Raji (cell line): Measurements from ENCODE around the gene NUAK2.

Source experiments
- POLR2A ChIP-seq: IDR thresholded peaks from 2 replicates; pipeline ENCODE4 v1.6.1; 2011; ENCODE audit warnings: low read depth, low read length, control low read depth; ENCODE audit not compliant: insufficient read depth

NUAK2 gene

DNA sequence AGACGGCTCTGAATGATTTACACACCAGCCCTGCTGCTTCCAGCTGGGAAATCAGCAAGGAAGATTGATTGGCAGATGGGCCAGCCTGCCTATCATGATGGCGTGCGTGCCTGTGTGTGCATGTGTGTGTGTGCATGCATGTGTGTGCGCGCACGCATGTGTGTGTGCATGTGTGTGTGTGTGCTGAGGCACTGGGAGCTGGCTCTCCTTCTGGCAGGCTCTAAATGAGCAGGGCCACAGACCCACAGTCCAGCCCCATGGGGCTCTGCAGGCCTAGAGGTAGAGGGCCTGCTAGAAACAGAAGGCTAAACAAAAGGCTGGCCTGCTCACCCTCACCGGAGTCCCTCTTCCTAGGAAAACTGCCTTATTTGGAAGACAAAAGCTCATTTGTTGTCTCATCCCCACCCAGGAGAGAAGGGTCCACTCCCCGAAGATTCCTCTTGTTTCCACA is 29.2 kb upstream of the NUAK2 start:
- TF ChIP-seq POLR2A: no peak

DNA sequence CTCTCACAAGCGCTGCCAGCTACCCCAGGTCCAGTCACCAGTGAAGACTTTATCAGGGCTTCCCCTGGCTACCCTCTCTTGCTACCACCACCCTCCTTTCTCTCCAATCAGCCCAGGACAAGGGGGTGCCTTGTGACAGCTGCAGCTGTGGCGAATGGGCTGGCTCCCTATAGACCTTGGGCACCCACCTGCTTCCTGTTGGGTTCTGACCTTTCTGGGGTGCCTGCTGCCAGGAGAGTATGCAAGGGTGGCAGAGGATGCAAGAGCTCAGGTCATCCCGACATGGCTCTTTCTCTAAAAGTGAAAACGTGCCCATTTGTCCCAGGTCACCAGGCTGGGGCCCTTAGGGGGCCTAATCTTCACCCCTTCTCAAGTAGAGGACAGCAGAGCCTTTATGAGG is 28.6 kb upstream of the NUAK2 start:
- no peak for TF ChIP-seq POLR2A

DNA sequence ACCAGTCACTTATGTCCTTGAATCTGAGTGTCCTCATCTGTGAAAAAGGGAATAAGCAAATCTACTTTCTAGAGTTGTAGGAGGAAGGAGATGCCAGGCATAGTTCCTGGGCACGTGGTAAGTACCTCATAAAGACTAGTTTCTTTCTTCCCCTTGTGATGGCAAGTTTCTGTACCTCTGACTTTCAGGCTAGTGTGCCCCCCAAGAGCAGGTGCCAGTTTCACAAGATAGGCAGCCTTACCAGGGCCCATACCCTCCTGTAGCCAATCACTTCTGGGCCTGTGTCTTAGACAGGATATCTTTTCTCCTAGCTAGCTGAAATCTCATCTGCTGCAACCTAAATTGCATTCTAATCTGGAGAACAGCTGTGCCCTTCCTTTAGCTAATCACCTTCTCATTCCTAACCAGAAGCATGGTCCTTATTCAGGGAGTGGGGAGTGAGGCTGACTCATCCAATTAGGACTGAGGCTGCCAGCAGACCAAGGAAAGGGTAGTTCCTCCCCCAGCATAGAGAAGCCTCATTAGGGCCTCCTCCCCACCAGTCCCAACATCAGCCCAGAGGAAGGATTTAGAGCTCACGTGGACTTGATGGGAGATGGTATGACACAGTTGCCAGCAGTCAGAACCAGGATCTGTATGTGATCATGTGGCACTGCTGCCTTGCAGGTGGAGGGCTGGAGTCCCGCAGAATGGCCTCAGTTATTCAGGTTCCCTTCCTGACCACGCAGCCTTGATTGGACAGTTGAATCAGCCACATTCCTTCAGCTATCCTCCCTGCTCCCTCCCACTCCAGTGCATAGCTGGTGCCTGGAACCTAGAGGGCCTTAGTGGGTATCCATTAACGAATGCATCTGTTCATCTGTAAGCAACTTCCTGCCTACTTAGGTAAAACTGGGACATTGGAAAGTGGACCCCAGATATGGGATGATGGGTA is 27.3 kb upstream of the NUAK2 start:
- TF ChIP-seq POLR2A: no peak

DNA sequence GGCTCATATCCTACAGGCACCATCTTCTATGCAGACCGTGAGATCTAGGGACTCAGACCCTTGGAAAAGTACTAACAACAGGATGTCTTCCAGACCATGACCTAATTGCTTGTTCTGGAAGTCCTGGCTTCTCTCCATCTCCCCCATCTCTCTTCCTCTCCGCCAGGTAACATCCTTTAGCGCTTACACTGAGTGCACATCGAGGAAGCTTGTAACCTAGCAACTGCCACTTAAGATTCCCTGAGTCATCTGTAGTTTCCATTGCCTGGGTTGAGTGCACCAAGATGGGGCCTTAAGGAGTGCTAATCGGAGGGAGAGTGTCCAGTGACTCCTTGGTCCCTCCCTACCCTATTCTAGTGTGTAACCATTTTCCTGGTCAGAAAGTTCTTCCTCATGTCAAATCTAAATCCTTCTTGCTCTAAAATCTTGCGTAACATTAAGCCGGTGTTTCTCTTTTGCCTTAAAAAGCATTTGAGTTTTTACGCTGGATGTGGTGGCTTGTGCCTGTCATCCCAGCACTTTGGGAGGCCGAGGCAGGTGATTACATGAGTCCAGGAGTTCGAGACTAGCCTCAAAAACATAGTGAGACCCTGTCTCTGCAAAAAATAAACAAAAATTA is 25.5 kb upstream of the NUAK2 start:
- TF ChIP-seq POLR2A: no peak

DNA sequence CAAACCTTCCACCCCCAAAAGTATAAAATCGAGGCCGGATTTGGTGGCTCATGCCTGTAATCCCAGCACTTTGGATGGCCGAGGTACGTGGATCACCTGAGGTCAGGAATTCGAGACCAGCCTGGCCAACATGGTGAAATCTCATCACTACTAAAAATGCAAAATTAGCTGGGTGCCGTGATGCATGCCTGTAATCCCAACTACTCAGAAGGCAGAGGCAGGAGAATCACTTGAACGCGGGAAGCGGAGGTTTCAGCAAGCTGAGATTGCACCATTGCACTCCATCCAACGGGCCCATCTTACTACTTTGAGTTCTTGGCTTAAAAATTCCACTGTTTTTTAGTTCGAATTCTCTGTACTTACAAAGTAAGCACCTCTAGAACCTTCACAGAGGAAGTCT is 24.2 kb upstream of the NUAK2 start:
- no peak for TF ChIP-seq POLR2A

DNA sequence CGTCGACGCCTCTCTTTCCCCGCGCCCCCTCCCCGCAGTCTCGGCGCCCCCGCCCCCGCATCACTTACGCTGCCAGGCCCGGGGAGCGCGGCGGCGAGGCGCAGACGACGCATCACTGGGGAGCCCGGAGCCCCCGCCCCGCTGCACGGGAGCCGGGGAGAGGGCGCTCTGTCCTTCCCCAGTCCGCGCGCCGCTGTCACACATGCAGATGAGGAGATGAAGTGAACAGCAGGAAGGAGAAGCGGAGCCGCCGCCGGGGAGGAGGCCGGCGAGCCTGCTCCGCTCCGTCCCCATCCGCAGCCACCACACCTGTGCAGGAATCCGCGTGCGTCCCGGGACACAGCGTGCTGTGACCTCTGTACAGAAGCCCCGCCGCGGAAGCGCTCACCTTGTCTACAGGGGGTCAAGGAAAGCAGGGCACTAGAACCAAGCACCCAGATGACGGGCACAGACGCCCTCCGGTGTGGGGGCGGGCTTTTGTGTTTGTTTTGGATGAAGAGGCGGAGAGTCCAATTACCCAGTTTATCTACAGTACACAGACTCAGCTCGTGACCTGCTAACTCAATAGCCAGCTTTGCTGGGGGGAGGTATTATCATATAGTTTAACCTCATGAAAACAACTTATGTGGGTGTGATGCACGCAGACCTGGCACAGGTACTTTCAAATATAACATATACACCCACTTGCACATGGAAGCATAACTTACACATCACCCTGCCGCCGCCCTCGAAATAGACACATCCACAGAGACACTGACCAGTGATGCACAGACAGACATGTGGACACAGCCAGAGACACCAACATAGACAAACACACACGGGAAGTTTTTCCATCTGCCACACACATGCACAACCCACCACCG is 22.8 kb upstream of the NUAK2 start:
- TF ChIP-seq POLR2A: no peak

DNA sequence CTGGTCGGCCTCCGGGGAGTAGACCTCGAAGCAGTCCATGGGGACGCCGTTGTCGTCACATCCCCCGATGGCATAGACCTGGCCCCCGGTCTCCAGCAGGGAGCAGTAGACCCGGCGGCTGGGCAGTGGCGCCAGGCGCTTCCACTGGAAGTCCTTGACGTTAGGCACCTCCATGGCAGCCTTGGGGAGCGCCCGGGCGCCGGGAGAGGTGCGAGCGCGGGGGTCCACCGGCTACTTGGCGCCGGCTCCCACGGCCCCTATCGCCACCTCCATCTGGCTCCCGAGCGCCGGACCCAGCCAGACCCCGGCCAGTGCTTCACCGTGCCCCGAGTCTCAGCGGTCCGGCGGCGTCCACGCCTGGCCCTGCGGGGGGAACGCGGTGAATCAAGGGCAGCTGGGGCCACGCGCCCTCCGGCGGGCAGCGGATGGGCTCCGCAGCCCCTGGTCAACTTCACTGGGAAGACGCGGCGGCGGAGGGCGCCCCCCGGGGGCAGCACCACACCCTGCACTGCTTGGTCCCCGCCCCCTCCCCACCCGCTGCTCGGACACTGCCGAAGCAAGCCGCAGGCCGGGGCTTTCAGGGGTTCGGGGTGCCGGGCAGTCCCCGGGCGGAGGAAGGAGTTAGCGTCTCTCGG is 22.0 kb upstream of the NUAK2 start:
- TF ChIP-seq POLR2A: no peak

DNA sequence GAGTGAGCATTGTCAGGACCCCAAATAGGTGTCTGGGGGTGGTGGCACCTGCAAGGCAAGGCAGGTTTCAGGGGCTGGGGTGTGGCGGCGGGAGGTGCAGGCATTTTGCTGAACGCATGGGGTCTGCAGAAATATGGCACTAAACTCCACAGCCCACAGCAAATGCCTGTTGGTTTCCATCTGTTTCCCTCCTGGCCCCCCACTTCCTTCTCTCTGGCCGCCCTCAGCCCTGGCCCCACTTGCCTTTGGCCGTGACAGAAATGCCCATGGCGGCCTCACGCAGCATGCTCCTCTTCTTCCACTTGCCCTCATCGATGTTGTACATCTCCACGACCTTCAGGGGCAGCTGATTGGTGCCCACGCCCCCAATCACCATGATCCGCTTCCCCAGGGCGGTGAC is 21.4 kb upstream of the NUAK2 start:
- no peak for TF ChIP-seq POLR2A

DNA sequence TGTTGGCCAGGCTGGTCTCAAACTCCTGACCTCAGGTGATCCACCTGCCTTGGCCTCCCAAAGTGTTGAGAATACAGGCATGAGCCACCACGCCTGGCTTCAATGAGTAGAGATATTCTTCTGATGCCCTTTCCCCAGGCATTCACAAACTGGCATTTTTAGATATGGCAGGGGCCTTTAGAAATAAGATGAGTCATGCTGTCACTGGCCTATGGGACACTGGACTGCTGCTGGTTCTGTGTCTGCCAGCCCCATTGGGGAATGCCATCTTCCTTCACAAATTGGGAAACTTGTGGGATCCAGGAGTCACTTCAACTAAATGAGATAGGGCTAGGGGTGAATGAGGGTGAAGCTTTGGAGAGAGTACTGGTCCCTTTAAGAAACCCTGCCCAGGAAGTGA is 19.1 kb upstream of the NUAK2 start:
- TF ChIP-seq POLR2A: no peak

DNA sequence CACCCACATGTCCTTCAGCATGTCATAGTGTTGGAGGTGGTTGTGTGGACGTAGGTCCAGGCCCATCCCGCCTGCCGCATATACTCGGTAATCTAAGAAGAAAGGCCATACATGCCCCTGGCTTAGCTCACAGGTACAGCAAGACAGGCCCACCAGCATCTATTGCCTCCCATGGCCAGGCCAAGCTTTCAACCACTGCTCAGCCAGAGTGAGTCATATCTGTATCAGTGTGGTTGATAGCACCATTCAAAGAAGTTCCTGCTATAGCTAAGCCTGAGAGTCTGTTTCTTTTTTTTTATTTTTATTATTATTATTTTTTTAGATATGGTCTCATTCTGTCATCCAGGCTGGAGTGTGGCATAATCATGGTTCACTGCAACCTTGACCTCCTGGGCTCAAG is 18.2 kb upstream of the NUAK2 start:
- no peak for TF ChIP-seq POLR2A

DNA sequence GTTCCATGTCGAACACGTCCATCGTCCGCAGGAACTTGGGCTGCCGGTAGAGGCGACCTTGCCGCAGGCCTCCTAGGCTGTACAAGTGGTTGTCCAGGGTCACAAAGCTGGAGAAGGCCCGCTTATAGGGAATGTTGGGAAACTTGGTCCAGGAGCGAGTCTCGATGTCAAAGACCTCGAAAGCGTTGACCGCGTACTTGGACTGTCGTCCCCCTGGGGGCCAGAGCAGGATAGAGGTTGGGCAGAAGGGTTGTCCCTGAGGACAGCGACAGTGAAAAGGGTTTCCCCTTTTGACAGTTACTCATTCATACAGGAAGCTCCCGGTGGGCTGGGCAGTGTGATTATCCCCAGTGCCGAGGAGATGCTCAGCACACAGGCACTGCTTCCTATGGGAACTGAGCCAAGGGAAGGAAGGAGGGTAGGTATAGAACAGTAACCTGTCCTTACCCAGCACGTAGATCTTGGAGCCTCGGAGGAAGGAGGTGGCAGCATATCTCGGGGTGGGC is 17.7 kb upstream of the NUAK2 start:
- TF ChIP-seq POLR2A: no peak

DNA sequence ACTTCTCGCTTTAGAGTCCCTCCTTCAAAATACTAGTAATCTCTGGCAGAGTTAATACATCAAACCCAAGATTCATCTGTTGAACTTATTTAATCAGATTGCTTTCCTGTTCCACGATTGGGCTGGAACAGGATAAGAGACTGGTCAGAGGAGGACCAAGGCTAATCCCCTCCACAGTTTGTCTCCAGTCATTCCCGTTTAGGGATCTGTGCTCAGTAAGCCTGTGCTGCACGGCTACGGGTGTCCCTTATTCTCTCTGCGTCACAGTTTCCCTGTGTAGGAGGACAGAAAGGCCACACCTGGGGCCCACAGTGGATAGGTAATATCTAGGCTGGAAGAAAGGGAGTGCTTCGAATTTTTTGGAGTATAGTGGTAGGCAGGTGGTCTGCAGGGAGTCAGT is 16.5 kb upstream of the NUAK2 start:
- no peak for TF ChIP-seq POLR2A

DNA sequence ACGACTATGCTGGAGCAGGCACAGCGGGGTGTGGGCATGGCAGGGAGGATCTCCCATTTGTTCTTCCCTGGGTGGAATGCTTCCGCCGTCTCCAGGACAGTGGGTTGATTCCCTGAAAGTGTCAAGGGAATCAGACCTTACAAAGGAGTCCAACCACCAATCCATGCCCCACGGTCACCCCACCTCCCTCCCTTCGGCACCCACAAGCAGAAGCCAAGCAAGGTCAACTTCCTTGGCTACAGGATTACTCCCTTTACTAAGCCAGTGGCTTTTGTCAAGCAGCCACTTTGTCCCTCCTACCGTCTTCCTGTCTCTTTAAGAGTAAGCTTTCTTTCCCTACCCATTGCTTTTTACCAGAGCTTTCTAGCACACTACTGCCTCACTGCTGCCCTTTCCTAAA is 15.9 kb upstream of the NUAK2 start:
- TF ChIP-seq POLR2A: no peak

DNA sequence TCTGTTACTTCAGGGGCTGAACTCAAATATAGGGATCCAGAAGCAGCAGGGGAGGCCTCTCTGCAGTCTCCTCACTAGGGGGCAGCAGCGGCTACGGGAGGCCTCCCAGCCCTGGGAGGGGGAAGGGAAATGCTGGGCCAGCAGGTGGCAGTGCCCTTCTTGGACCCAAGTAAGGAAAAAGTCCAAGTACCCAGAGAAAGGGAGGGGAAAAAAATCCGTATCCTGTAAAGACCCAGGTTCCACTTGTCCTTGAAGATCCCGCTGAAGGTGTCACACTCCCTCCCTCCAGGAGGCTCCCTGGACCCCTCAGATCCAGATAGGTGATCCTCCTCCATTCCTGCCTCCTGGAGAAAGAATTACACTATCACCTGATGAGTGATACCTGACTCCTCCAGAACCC is 14.1 kb upstream of the NUAK2 start:
- no peak for TF ChIP-seq POLR2A
